Inflammatory macrophage treated with lipopolysaccharide for 1 hour (primary cell): ENCODE results near the gene RNF141.
A peak's percentile ranks its signal among the peaks of the same experiment; 100 is the strongest.

ENCODE experiments used
- DNase-seq, 2 donors: peaks; one replicate each; pipeline ENCODE4 v3.0.0-alpha.2; 2020 to 2022

Gene RNF141

GRCh38 chr11:10561043-10561818 lies 20.2 kb upstream of the RNF141 start:
- DNase-seq, result no peak

GRCh38 chr11:10558288-10558687 lies 17.3 kb upstream of the RNF141 start:
- no peak for DNase-seq

GRCh38 chr11:10556590-10556989 lies 15.6 kb upstream of the RNF141 start:
- no peak for DNase-seq

GRCh38 chr11:10551845-10552352 lies 10.9 kb upstream of the RNF141 start:
- DNase-seq, result no peak

GRCh38 chr11:10551290-10551592 lies 10.3 kb upstream of the RNF141 start:
- no peak for DNase-seq

GRCh38 chr11:10550503-10551289 lies 9.7 kb upstream of the RNF141 start:
- no peak for DNase-seq

GRCh38 chr11:10544491-10545465 lies 3.8 kb upstream of the RNF141 start:
- no peak for DNase-seq

- DNase-seq, result no peak
Observed at GRCh38 chr11:10543782-10544181, 2.8 kb upstream of the RNF141 start.

GRCh38 chr11:10542776-10543175 lies 1.8 kb upstream of the RNF141 start:
- DNase-seq, result no peak

GRCh38 chr11:10541561-10541930 lies 559 bp upstream of the RNF141 start:
- DNase-seq, result no peak

- DNase-seq, result no peak
Observed at GRCh38 chr11:10540546-10540914, 457 bp downstream of the RNF141 start.

GRCh38 chr11:10539339-10539738 lies 1.6 kb downstream of the RNF141 start:
- no peak for DNase-seq

- DNase-seq, result peak in 1 of 2 donors; percentile 21
Observed at GRCh38 chr11:10538924-10539323, 2.1 kb downstream of the RNF141 start.

- DNase-seq, result no peak
Observed at GRCh38 chr11:10537600-10537999, 3.4 kb downstream of the RNF141 start.

- DNase-seq, result no peak
Observed at GRCh38 chr11:10534316-10534715, 6.7 kb downstream of the RNF141 start.

GRCh38 chr11:10533323-10533722 lies 7.7 kb downstream of the RNF141 start:
- no peak for DNase-seq

- DNase-seq, result no peak
Observed at GRCh38 chr11:10532526-10532925, 8.5 kb downstream of the RNF141 start.

- no peak for DNase-seq
Observed at GRCh38 chr11:10529279-10529678, 11.7 kb downstream of the RNF141 start.

- no peak for DNase-seq
Observed at GRCh38 chr11:10528121-10528520, 12.9 kb downstream of the RNF141 start.

GRCh38 chr11:10526974-10527918 lies 13.7 kb downstream of the RNF141 start:
- DNase-seq, result no peak

- DNase-seq, result no peak
Observed at GRCh38 chr11:10524471-10524870, 16.5 kb downstream of the RNF141 start.

- DNase-seq, result no peak
Observed at GRCh38 chr11:10522921-10523320, 18.1 kb downstream of the RNF141 start.
